HT1080 (cell line): ENCODE measurements around the gene BSCL2. TPM values are rescaled to one million over a fixed set of nuclear protein-coding genes. Genes with fewer than 3 reads are reported as not detected.
A peak's percentile ranks its signal among the peaks of the same experiment; 100 is the strongest.
"Not testable (repeated sequence)": the region's sequence is repeated elsewhere in the genome, so short reads cannot be mapped to it uniquely, and the experiment has no call there.

ENCODE experiments used
- DNase-seq: peaks from one replicate; pipeline ENCODE4 v3.0.0-alpha.2; 2015; ENCODE audit warnings: low read depth
- total RNA-seq: library from RNA; depleted of rRNA; stranded (reverse); fragments of >200 nt; shearing (Covaris generic); gene quantifications from 2 replicates; pipeline ENCODE4 v1.2.3, GENCODE V29; 2014

BSCL2 gene
- total RNA-seq, 1 experiment from 2014 or later, result 19.2 TPM

DNA sequence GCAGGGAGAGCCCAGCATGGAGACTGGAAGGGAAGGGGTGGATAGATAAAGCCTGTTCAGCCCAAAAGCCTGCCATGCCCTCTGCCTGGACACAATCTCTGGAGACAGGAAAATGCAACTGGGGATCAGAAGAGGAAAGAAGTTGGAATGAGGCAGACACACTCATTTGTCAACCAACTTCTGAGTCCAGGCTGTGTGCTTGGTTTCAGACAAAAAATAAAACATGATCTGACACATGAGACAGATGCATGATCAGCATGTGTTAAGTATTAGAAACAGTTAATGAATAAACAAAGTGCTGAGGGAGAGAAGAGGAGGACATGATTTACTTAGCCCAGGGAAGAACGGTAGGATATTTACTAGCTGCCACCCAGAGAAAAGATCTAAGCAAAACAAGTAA is 18.7 kb downstream of the BSCL2 start:
- no peak for DNase-seq

DNA sequence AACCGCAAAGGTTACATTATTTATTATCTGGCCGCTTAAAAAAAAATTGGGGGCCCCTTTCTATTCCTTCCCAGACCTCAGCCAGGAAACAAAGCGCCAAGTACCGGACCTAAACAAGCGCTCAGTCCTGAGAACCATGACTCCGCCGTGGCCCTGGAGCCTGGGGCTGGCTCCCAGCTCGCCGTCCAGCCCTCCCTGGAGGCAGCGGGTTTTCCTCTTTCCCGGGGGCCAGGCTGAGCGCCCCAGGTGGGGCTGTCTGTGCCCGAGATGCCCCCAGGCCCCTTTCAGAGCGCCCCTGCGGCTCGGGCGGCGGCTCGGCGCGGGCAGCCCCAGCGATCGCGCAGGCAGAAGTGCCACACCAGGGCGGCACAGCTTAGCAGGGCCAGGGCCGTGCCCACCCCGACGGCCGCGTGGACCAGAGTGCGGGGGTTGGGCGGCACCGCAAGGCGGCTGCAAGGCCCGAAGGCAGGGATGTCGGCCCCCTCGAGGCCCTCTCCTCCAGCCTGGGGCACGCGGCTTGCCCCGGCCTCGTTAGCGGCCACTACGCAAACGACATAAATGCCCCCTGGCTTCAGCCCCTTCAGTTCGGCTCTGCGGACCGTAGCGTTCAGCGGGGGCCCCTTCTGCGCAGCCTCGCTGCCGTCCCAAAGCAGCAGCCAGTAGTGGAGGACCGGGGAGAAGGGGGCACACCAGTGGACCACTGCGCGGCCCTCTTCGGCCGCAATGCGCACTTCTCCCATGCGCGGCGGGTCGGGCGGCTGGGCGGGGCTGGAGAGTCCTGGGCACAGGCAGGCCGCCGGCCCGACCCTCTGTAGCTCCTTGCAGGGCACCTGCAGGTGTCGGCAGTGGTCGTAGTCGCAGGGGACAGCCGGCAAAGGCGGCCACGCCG is 19.5 kb downstream of the BSCL2 start:
- DNase-seq, result no peak

GRCh38 chr11:62682518-62682917 is 24.7 kb downstream of the BSCL2 start:
- DNase-seq, result no peak

GRCh38 chr11:62680825-62681240 is 26.4 kb downstream of the BSCL2 start:
- DNase-seq, result peak; percentile 78

DNA sequence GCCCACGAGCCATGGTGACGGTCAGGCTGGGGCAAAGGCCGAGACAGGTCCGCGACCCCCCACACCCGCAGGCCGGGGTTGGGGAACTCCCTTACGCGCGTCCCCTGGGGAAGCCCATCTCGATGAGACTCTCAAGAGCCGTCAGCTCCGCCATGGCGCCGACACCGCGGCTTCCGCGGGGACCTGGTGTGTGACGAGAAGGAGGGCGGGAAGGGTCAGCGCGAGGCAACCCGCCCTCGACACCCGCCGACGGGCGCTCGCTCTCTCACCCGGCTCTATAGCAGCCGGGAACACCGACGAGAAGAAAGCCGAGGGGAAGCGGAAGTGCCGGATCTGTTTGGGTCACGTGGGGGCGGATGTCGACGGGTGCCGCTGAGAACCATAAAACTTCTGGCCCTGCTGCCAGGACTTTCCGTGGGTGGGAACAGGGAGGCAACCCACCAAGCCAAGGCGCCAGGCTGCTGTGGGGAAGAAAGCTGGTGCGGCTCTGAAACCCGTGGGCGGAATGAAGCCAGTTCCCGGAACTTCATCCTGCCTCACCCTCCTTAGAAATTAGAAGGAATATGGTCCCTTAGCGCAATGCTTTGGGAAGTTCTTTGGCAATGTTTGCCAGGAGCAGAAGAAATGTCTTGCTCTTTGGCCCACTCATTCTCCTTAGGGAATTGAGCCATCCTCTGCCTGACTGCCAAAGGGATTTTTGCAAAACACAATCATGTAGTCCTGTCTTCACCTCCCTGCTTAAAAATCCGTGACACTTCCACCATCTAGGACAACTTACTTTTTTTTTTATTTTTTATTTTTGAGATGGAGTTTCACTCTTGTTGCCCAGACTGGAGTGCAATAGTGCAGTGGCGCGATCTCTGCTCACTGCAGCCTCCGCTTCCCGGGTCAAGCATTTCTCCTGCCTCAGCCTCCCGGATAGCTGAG is 28.2 kb downstream of the BSCL2 start, which contains the start of gene UBXN1:
TSS of gene UBXN1 (minus strand) at position 304 of the 927 bp plus-strand sequence. CDS start at position 154, 150 bp downstream.
- peak; percentile 86 for DNase-seq

GRCh38 chr11:62678433-62678769 is 28.8 kb downstream of the BSCL2 start:
- no peak for DNase-seq

GRCh38 chr11:62677714-62678113 is 29.5 kb downstream of the BSCL2 start:
- DNase-seq, result no peak

DNA sequence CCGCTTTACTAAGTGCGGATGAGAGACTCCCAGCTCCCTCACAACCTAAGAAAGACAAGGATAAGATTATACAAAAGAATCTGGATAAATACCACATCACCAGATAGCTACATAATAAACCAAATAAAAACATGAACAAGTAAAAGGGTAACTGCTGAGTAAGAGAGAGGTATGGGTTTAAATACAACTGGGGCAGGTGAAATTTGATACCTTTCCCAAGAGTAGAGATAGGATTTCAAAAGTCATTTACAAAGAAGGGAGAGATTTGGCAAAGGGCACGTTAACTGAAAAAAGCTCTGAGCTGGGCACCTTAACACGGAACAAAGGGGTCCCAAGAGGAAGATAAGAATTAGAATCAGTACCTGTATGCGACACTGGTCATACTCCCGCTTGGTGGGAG is 30.1 kb downstream of the BSCL2 start:
- DNase-seq, result no peak

DNA sequence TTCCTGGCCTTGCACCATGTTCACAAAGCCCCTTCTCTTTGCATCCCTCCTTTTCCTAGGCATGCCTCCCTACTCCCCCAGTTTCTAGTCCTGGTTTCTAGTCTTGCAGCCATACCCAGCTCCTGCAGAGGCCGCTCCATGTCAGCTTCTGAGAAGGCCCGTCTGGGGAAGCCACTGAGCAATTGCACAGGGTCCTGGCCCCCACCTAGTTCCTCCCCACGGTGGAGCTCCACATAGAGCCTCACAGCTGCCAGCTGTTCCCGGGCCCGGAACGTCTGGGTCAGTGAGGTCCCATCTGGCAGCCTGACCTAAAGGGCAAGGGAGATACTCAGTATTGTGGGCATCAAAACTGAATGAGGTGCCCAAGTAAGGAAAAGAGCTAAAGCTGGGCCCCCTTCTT is 30.5 kb downstream of the BSCL2 start:
- DNase-seq, result no peak

DNA sequence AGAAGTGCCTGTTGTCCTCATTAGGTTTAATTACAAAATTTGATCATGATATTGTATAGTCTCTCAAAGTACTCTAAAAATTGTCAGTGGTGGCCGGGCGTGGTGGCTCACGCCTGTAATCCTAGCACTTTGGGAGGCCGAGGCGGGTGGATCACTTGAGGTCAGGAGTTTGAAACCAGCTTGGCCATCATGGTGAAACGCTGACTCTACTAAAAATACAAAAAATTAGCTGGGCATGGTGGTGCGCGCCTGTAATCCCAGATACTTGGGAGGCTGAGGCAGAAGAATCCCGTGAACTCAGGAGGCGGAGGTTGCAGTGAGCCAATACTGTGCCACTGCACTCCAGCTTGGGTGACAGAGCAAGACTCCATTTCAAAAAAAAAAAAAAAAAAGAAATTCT is 31.8 kb downstream of the BSCL2 start:
- DNase-seq, result not testable (repeated sequence)

- no peak for DNase-seq
Observed at GRCh38 chr11:62673196-62673525, 34.1 kb downstream of the BSCL2 start.

DNA sequence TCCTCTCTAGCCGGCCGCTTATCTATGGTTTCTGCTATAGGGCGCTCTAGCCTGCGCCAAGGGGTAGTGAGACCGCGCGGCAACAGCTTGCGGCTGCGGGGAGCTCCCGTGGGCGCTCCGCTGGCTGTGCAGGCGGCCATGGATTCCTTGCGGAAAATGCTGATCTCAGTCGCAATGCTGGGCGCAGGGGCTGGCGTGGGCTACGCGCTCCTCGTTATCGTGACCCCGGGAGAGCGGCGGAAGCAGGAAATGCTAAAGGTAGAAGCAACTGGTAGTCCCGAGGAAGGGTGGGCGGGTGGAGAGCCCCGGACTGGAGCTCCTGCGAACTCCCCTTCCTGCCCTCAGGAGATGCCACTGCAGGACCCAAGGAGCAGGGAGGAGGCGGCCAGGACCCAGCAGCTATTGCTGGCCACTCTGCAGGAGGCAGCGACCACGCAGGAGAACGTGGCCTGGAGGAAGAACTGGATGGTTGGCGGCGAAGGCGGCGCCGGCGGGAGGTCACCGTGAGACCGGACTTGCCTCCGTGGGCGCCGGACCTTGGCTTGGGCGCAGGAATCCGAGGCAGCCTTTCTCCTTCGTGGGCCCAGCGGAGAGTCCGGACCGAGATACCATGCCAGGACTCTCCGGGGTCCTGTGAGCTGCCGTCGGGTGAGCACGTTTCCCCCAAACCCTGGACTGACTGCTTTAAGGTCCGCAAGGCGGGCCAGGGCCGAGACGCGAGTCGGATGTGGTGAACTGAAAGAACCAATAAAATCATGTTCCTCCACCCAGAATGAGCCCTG is 35.4 kb downstream of the BSCL2 start, which contains the start of the genes LBHD1 and UQCC3:
TSS of gene LBHD1 (minus strand) at position 660 of the 782 bp plus-strand sequence. CDS start 2,236 bp downstream, outside the sequence.
TSS of gene UQCC3 (plus strand) at position 66 of the 782 bp plus-strand sequence. CDS start at position 139, 73 bp downstream.
- peak; percentile 79 for DNase-seq

DNA sequence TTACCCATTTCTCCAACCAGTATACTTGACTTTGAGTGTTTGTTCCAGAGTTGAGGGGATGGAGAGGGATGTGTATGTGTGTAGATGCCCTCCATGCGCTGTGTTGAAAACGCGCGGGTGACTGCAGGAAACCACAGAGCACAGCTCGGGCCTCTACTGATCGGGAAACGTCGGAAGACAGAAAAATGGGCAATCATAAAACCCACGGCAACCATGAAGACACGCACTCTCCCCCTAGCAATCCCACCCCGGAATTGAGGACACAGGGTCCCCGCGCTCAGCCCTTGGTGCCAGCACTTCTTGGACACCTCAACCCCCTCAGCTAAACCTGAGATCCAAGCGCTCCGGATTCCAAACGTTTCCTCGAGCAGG is 36.0 kb downstream of the BSCL2 start:
- no peak for DNase-seq

- no peak for DNase-seq
Observed at GRCh38 chr11:62669420-62670161, 37.6 kb downstream of the BSCL2 start.

- DNase-seq, result no peak
Observed at GRCh38 chr11:62667460-62667859, 39.8 kb downstream of the BSCL2 start.

GRCh38 chr11:62666259-62666926 is 40.8 kb downstream of the BSCL2 start:
- no peak for DNase-seq

DNA sequence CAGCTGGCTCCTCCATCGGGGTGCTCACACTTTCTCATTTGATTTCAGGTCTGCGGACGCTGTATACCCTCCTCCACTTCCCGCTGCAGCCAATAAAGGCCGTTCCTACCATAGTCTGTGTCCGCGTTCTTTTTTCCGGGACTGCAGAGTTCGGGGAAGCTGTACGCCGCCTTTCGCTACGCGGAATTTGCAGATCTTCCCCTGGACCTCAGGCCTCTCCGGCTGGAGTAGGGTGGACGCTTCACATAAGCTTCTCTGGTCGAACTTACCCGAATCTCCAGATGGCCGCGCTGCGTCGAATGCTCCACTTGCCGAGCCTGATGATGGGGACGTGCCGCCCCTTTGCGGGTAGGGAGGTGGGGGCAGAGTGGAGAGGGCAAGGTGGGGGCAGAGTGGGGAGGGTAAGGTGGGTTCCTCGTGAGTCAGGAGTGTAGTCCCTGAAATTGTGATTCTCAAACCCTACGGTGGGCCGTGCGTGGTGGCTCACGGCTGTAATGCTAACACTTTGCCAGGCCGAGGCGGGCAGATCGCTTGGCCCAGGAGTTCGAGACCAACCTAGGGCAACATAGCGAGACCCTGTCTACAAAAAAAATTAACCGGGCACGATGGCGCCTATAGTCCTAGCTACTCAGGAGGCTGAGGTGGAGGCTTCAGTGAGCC is 41.5 kb downstream of the BSCL2 start:
- DNase-seq, result no peak

GRCh38 chr11:62665075-62665598 is 42.1 kb downstream of the BSCL2 start, which contains the start of the genes C11orf98 and CSKMT:
Gene C11orf98, minus strand, starts transcription at chr11:62665210. Its CDS starts 41 bp downstream, at chr11:62665169.
Gene CSKMT, plus strand, starts transcription at chr11:62665312. Its CDS starts 568 bp downstream, at chr11:62665880.
- DNase-seq, result peak; percentile 93
